Activated CD4-positive, alpha-beta memory T cell treated with anti-CD3 and anti-CD28 coated beads, Interleukin-2, amount 10 ng/mL, durations not matched to agents 7 days and 5 days (primary cell): ENCODE data around the gene SLC26A2. TPM values are rescaled to one million over a fixed set of nuclear protein-coding genes. Genes with fewer than 3 reads are reported as not detected.
"Not testable (repeated sequence)": the region's sequence is repeated elsewhere in the genome, so short reads cannot be mapped to it uniquely, and the experiment has no call there.

Source experiments
- CTCF ChIA-PET: fragments of 350-600 bp; sonication (Branson Sonifier 250); formaldehyde crosslinking; loops from one replicate; lab custom pipeline; 2021; ENCODE audit warnings: antibody characterized with exemption, inconsistent platforms; lab: Charles Lee
- POLR2A ChIA-PET: fragments of 350-600 bp; sonication (Branson Sonifier 250); formaldehyde crosslinking; loops from one replicate; lab custom pipeline; 2021; ENCODE audit warnings: antibody characterized with exemption; lab: Charles Lee
- DNase-seq: peaks from one replicate; pipeline ENCODE4 v3.0.0-alpha.2; 2020
- H3K27ac Mint-ChIP-seq: one replicate; pipeline ENCODE4 v1.8.0; 2021; ENCODE audit warnings: mild to moderate bottlenecking, mixed read lengths
- H3K27me3 Mint-ChIP-seq: one replicate; pipeline ENCODE4 v1.8.0; 2021; ENCODE audit warnings: mixed read lengths
- H3K36me3 Mint-ChIP-seq: one replicate; pipeline ENCODE4 v1.8.0; 2021; ENCODE audit warnings: low read depth, mixed read lengths
- H3K4me1 Mint-ChIP-seq: one replicate; pipeline ENCODE4 v1.8.0; 2021; ENCODE audit warnings: mixed read lengths
- H3K4me3 Mint-ChIP-seq: one replicate; pipeline ENCODE4 v1.8.0; 2021; ENCODE audit warnings: mild to moderate bottlenecking, mixed read lengths
- H3K9me3 Mint-ChIP-seq: one replicate; pipeline ENCODE4 v1.8.0; 2021; ENCODE audit warnings: mixed read lengths
- total RNA-seq, 2 experiments: library from RNA; stranded (reverse); gene quantifications; one replicate each; pipeline ENCODE4 v1.2.3, GENCODE V29; 2021

SLC26A2 gene
- total RNA-seq, 2 experiments from 2014 or later, result 8.3 to 8.4 TPM

- no peak for DNase-seq
- Mint-ChIP-seq H3K4me1 (peaks cover 14% of the 10 kb centered on the region), H3K4me3 (no peak overlapping the region), H3K27me3 (peaks cover 11% of the 10 kb centered on the region), H3K27ac (no peak overlapping the region), H3K36me3 (no peaks in the 10 kb centered on the region), H3K9me3 (no peaks in the 10 kb centered on the region)
- ChIA-PET CTCF (interaction anchor here (1.0 kb wide), 1 partner anchor 87 kb away, joined by 3 read pairs; no protein-coding TSS in a partner anchor), POLR2A (no interaction called here)
Observed at GRCh38 chr5:149940077-149940574, 20.4 kb upstream of the SLC26A2 start.

GRCh38 chr5:149940941-149941644 is 19.5 kb upstream of the SLC26A2 start:
- H3K27ac Mint-ChIP-seq, result no peak overlapping the region
- CTCF ChIA-PET, result no interaction called here
- POLR2A ChIA-PET, result no interaction called here

DNA sequence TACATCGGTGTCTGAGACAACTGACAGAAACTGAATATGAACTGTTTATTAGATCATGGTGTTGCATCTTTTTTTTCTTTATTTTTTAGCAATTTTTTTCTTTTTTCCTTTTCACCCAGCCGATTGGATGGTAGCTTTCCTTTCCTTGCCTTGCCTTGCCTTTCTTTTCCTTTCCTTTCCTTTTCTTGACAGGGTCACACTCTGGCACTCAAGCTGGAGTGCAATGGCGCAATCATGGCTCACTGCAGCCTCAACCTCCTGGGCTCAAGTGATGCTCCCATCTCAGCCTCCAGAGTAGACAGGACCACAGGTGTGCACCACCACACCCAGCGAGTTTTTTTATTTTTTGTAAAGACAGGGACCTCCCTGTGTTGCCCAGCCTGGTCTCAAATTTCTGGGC is 18.8 kb upstream of the SLC26A2 start:
- Mint-ChIP-seq H3K4me3 (no peak overlapping the region), H3K27ac (no peak overlapping the region), H3K27me3 (peaks cover 4% of the 10 kb centered on the region), H3K4me1 (peaks cover 14% of the 10 kb centered on the region), H3K36me3 (no peaks in the 10 kb centered on the region), H3K9me3 (no peaks in the 10 kb centered on the region)
- CTCF ChIA-PET, result no interaction called here
- POLR2A ChIA-PET, result no interaction called here
- no peak for DNase-seq

More at GRCh38 chr5:149940941-149941644, 19.5 kb upstream of the SLC26A2 start:
- H3K4me3 Mint-ChIP-seq, result no peak overlapping the region
- peaks cover 5% of the 10 kb centered on the region for H3K27me3 Mint-ChIP-seq
- H3K4me1 Mint-ChIP-seq, result peaks cover 14% of the 10 kb centered on the region
- no peak for DNase-seq
- no peaks in the 10 kb centered on the region for H3K9me3 Mint-ChIP-seq
- H3K36me3 Mint-ChIP-seq, result no peaks in the 10 kb centered on the region

DNA sequence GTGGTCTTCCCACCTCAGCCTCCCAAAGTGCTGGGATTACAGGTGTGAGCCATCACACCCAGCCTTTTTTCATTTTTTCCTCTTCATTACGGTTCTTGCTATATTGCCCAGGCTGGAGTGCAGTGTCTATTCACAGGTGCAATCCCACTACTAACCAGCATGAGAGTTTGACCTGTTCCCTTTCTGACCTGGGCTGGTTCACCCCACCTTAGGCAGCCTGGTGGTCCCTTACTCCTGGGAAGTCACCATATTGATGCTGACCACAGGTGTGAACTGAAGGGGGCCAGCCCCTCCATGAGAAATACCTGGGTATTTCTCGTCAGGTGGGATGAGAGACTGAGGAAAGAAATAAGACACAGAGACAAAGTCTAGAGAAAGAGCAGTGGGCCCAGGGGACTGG is 18.4 kb upstream of the SLC26A2 start:
- peaks cover 12% of the 10 kb centered on the region for H3K4me1 Mint-ChIP-seq
- ChIA-PET POLR2A (no interaction called here), CTCF (no interaction called here)

GRCh38 chr5:149942741-149943169 is 17.8 kb upstream of the SLC26A2 start:
- H3K4me3 Mint-ChIP-seq, DNase-seq, CTCF ChIA-PET, H3K36me3 Mint-ChIP-seq, POLR2A ChIA-PET, H3K9me3 Mint-ChIP-seq, H3K27me3 Mint-ChIP-seq, H3K27ac Mint-ChIP-seq: not testable (repeated sequence)
- H3K4me1 Mint-ChIP-seq, result peaks cover 12% of the 10 kb centered on the region

More for the DNA sequence above, 18.4 kb upstream of the SLC26A2 start:
- Mint-ChIP-seq H3K4me3 (no peak overlapping the region), H3K36me3 (no peaks in the 10 kb centered on the region), H3K27me3 (peaks cover 1% of the 10 kb centered on the region), H3K9me3 (no peaks in the 10 kb centered on the region), H3K27ac (no peak overlapping the region)
- DNase-seq, result no peak

DNA sequence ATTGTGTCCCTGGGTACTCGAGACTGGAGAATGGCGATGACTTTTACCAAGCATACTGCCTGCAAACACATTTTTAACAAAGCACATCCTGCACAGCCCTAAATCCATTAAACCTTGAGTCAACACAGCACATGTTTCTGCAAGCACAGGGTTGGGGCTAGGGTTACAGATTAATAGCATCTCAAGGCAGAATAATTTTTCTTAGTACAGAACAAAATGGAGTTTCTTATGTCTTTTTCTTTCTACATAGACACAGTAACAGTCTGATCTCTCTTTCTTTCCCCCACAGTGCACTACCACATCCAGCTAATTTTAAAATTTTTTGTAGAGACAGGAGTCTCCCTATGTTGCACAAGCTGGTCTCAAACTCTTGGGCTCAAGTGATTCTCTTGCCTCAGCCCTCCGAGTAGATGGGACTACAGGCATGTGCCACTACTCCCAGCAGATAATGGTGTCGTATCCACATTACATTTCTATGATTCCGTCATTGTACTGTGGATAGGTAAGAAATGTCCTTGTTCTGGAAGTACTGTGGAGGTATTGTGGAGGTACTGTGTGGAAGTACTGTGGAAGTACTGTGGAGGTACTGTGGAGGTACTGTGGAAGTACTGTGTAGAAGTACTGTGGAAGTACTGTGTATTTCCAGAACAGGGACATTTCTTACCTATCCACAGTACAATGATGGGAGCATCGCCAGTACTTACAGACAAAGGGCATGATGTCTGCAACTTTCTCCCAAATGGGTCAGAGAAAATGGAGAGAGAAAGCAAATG is 17.2 kb upstream of the SLC26A2 start:
- H3K4me3 Mint-ChIP-seq, H3K27me3 Mint-ChIP-seq, POLR2A ChIA-PET, CTCF ChIA-PET, H3K36me3 Mint-ChIP-seq, H3K9me3 Mint-ChIP-seq, H3K27ac Mint-ChIP-seq, DNase-seq: not testable (repeated sequence)
- H3K4me1 Mint-ChIP-seq, result peaks cover 12% of the 10 kb centered on the region

- no peaks in the 10 kb centered on the region for H3K36me3 Mint-ChIP-seq
- peaks cover 6% of the 10 kb centered on the region for H3K4me1 Mint-ChIP-seq
- DNase-seq, result no peak
- H3K27ac Mint-ChIP-seq, result no peak within 1 kb of the TSS
- H3K27me3 Mint-ChIP-seq, result peaks cover 6% of the 10 kb centered on the region
- H3K4me3 Mint-ChIP-seq, result no peak within 1 kb of the TSS
- CTCF ChIA-PET, result no interaction called here
- H3K9me3 Mint-ChIP-seq, result no peaks in the 10 kb centered on the region
- POLR2A ChIA-PET, result no interaction called here
Observed at GRCh38 chr5:149944666-149945065, 15.9 kb upstream of the SLC26A2 start, which contains the start of gene PDE6A. Gene PDE6A, minus strand, starts transcription at chr5:149944793. Its CDS starts 120 bp downstream, at chr5:149944673.

- Mint-ChIP-seq H3K27me3 (peaks cover 8% of the 10 kb centered on the region), H3K4me1 (no peaks in the 10 kb centered on the region)
Observed at GRCh38 chr5:149946118-149946517, 14.4 kb upstream of the SLC26A2 start.

GRCh38 chr5:149948993-149949392 is 11.6 kb upstream of the SLC26A2 start:
- H3K4me1 Mint-ChIP-seq, result no peaks in the 10 kb centered on the region
- POLR2A ChIA-PET, result interaction anchor here (1.2 kb wide), 1 partner anchor 11 kb away, joined by 5 read pairs; no protein-coding TSS in a partner anchor
- no peak overlapping the region for H3K4me3 Mint-ChIP-seq
- H3K9me3 Mint-ChIP-seq, result no peaks in the 10 kb centered on the region
- no peak overlapping the region for H3K27ac Mint-ChIP-seq
- CTCF ChIA-PET, result interaction anchor here (3.7 kb wide), 1 partner anchor 10 kb away, joined by 11 read pairs; no protein-coding TSS in a partner anchor
- H3K36me3 Mint-ChIP-seq, result no peaks in the 10 kb centered on the region
- H3K27me3 Mint-ChIP-seq, result peaks cover 10% of the 10 kb centered on the region
- no peak for DNase-seq

More at GRCh38 chr5:149946118-149946517, 14.4 kb upstream of the SLC26A2 start:
- ChIA-PET POLR2A (no interaction called here), CTCF (no interaction called here)
- Mint-ChIP-seq H3K27ac (no peak overlapping the region), H3K36me3 (no peaks in the 10 kb centered on the region), H3K9me3 (no peaks in the 10 kb centered on the region), H3K4me3 (no peak overlapping the region)
- no peak for DNase-seq

- POLR2A ChIA-PET, result no interaction called here
- Mint-ChIP-seq H3K27me3 (peaks cover 10% of the 10 kb centered on the region), H3K4me3 (no peak overlapping the region), H3K4me1 (no peaks in the 10 kb centered on the region), H3K36me3 (no peaks in the 10 kb centered on the region), H3K9me3 (no peaks in the 10 kb centered on the region), H3K27ac (no peak overlapping the region)
- CTCF ChIA-PET, result interaction anchor here (1.2 to 3.7 kb wide), 4 partner anchors 8 to 117 kb away, joined by 3 to 11 read pairs (median 4); no protein-coding TSS in a partner anchor
- no peak for DNase-seq
Observed at GRCh38 chr5:149951138-149951749, 9.3 kb upstream of the SLC26A2 start.

- Mint-ChIP-seq H3K4me1 (no peaks in the 10 kb centered on the region), H3K9me3 (no peaks in the 10 kb centered on the region), H3K27me3 (peaks cover 7% of the 10 kb centered on the region), H3K27ac (no peak overlapping the region), H3K4me3 (no peak overlapping the region), H3K36me3 (no peaks in the 10 kb centered on the region)
- no peak for DNase-seq
- ChIA-PET POLR2A (no interaction called here), CTCF (interaction anchor here (2.2 kb wide), 1 partner anchor 120 kb away, joined by 5 read pairs; no protein-coding TSS in a partner anchor)
Observed at GRCh38 chr5:149953436-149954121, 7.0 kb upstream of the SLC26A2 start.

DNA sequence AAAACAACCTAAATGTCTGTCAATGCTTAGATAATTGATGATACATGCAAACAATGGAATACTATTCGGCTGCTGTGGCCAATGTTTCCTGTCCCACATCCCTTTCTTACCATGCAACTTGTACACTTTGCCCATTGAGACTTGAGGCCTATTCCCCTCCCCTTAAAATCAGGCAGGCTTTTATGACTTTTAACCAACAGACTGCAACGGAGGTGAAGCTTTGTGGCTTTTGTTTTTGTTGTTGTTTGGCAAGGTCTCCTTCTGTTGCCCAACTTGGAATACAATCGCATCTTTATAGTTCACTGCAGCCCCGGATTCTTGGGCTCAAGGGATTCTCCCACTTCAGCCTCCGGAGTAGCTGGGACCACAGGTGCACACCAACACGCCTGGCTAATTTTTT is 5.8 kb upstream of the SLC26A2 start:
- H3K36me3 Mint-ChIP-seq, result no peaks in the 10 kb centered on the region
- H3K4me1 Mint-ChIP-seq, result peaks cover 10% of the 10 kb centered on the region
- H3K4me3 Mint-ChIP-seq, result no peak overlapping the region
- POLR2A ChIA-PET, result no interaction called here
- no peaks in the 10 kb centered on the region for H3K9me3 Mint-ChIP-seq
- no peak overlapping the region for H3K27ac Mint-ChIP-seq
- CTCF ChIA-PET, result no interaction called here
- peaks cover 6% of the 10 kb centered on the region for H3K27me3 Mint-ChIP-seq
- DNase-seq, result no peak
